Neuron (in vitro differentiated cells): ENCODE measurements around the gene SHPK.
A peak's percentile ranks its signal among the peaks of the same experiment; 100 is the strongest.

ENCODE experiments used
- H2AFZ ChIP-seq: one replicate; pipeline ENCODE4 v1.6.1; 2013; ENCODE audit warnings: low read depth, mild to moderate bottlenecking, inconsistent platforms, low read length, moderate library complexity
- H3K27me3 ChIP-seq: one replicate; pipeline ENCODE4 v1.6.1; 2013; ENCODE audit warnings: low read length; ENCODE audit not compliant: insufficient read depth
- H3K36me3 ChIP-seq: one replicate; pipeline ENCODE4 v1.6.1; 2013; ENCODE audit warnings: low read length; ENCODE audit not compliant: insufficient read depth
- H3K4me1 ChIP-seq: one replicate; pipeline ENCODE4 v1.6.1; 2013; ENCODE audit warnings: low read length; ENCODE audit not compliant: insufficient read depth
- H3K4me3 ChIP-seq: 2 replicates; pipeline ENCODE4 v1.5.1; 2013; ENCODE audit warnings: mild to moderate bottlenecking, low read length, moderate library complexity
- H3K9me3 ChIP-seq: one replicate; pipeline ENCODE4 v1.6.1; 2013; ENCODE audit warnings: low read length

Gene SHPK

GRCh38 chr17:3668279-3669084 lies 32.4 kb upstream of the SHPK start, which contains the start of the genes EMC6 and TAX1BP3:
EMC6 (plus strand) TSS chr17:3668812; CDS start chr17:3669147, 335 bp downstream.
TAX1BP3 (minus strand) TSS chr17:3668578; CDS start chr17:3668526, 52 bp downstream.
- peaks cover 14% of the 10 kb centered on the region for H3K4me1 ChIP-seq
- no peaks in the 10 kb centered on the region for H3K27me3 ChIP-seq
- H3K9me3 ChIP-seq = no peaks in the 10 kb centered on the region
- peak within 1 kb of the TSS; percentile 95 for H3K4me3 ChIP-seq
- peak within 1 kb of the TSS; percentile 91 for H2AFZ ChIP-seq
- H3K36me3 ChIP-seq = peaks cover 5% of the 10 kb centered on the region

- Histone ChIP-seq H3K27me3 (no peaks in the 10 kb centered on the region), H3K4me3 (peak overlapping the region; percentile 84), H3K36me3 (peaks cover 5% of the 10 kb centered on the region), H3K9me3 (no peaks in the 10 kb centered on the region), H3K4me1 (peaks cover 22% of the 10 kb centered on the region), H2AFZ (peak overlapping the region; percentile 69)
These were observed 31.6 kb upstream of the SHPK start for GRCh38 chr17:3667366-3668278.

GRCh38 chr17:3666516-3666915 lies 30.5 kb upstream of the SHPK start:
- H3K4me1 ChIP-seq = peaks cover 23% of the 10 kb centered on the region
- peaks cover 6% of the 10 kb centered on the region for H3K36me3 ChIP-seq
- H3K4me3 ChIP-seq = no peak overlapping the region
- H3K9me3 ChIP-seq = no peaks in the 10 kb centered on the region
- H2AFZ ChIP-seq = no peak overlapping the region
- H3K27me3 ChIP-seq = no peaks in the 10 kb centered on the region

GRCh38 chr17:3665834-3666233 lies 29.8 kb upstream of the SHPK start:
- H3K27me3 ChIP-seq = no peaks in the 10 kb centered on the region
- peaks cover 23% of the 10 kb centered on the region for H3K4me1 ChIP-seq
- H2AFZ ChIP-seq = no peak overlapping the region
- peaks cover 7% of the 10 kb centered on the region for H3K36me3 ChIP-seq
- no peaks in the 10 kb centered on the region for H3K9me3 ChIP-seq
- no peak overlapping the region for H3K4me3 ChIP-seq

- Histone ChIP-seq H3K4me3 (no peak overlapping the region), H3K27me3 (no peaks in the 10 kb centered on the region), H3K36me3 (peaks cover 14% of the 10 kb centered on the region), H3K4me1 (peaks cover 23% of the 10 kb centered on the region), H2AFZ (no peak overlapping the region), H3K9me3 (no peaks in the 10 kb centered on the region)
These were observed 27.3 kb upstream of the SHPK start for GRCh38 chr17:3663102-3664011.

- Histone ChIP-seq H3K36me3 (peaks cover 14% of the 10 kb centered on the region), H3K9me3 (no peaks in the 10 kb centered on the region), H2AFZ (no peak overlapping the region), H3K4me3 (no peak overlapping the region), H3K4me1 (peaks cover 15% of the 10 kb centered on the region), H3K27me3 (no peaks in the 10 kb centered on the region)
These were observed 24.4 kb upstream of the SHPK start for GRCh38 chr17:3660311-3660891.

GRCh38 chr17:3659541-3660111 lies 23.6 kb upstream of the SHPK start:
- no peak overlapping the region for H3K4me3 ChIP-seq
- no peaks in the 10 kb centered on the region for H3K27me3 ChIP-seq
- peaks cover 15% of the 10 kb centered on the region for H3K4me1 ChIP-seq
- no peak overlapping the region for H2AFZ ChIP-seq
- peaks cover 14% of the 10 kb centered on the region for H3K36me3 ChIP-seq
- no peaks in the 10 kb centered on the region for H3K9me3 ChIP-seq

GRCh38 chr17:3658784-3659449 lies 22.9 kb upstream of the SHPK start:
- Histone ChIP-seq H3K9me3 (no peaks in the 10 kb centered on the region), H3K27me3 (no peaks in the 10 kb centered on the region), H3K36me3 (peaks cover 9% of the 10 kb centered on the region), H3K4me3 (no peak overlapping the region), H3K4me1 (peaks cover 15% of the 10 kb centered on the region), H2AFZ (no peak overlapping the region)

- Histone ChIP-seq H3K27me3 (no peaks in the 10 kb centered on the region), H2AFZ (no peak overlapping the region), H3K36me3 (peaks cover 9% of the 10 kb centered on the region), H3K9me3 (no peaks in the 10 kb centered on the region), H3K4me3 (no peak overlapping the region), H3K4me1 (peaks cover 10% of the 10 kb centered on the region)
These were observed 22.1 kb upstream of the SHPK start for GRCh38 chr17:3657874-3658783.

- Histone ChIP-seq H3K9me3 (no peaks in the 10 kb centered on the region), H3K27me3 (no peaks in the 10 kb centered on the region), H3K4me3 (no peak overlapping the region), H2AFZ (no peak overlapping the region), H3K4me1 (peaks cover 4% of the 10 kb centered on the region), H3K36me3 (peaks cover 9% of the 10 kb centered on the region)
These were observed 21.5 kb upstream of the SHPK start for GRCh38 chr17:3657588-3657869.
